Fibroblast of lung (primary cell): ENCODE measurements around the gene PHF21A. TPM values are rescaled to one million over a fixed set of nuclear protein-coding genes. Genes with fewer than 3 reads are reported as not detected.

Source experiments
- DNase-seq, 2 donors: peaks; one replicate each; pipeline versions ENCODE4 v3.0.0 to v3.0.0-alpha.2; 2010; ENCODE audit warnings: low read depth in 2 of 2
- H2AFZ ChIP-seq: 2 replicates; pipeline ENCODE4 v1.5.1; 2012; ENCODE audit warnings: low read length, control low read depth, inconsistent platforms
- H3K27ac ChIP-seq: 2 replicates; pipeline ENCODE4 v1.5.1; 2011; ENCODE audit warnings: low read length, control low read depth; ENCODE audit not compliant: insufficient read depth
- H3K27me3 ChIP-seq: 2 replicates; pipeline ENCODE4 v1.5.1; 2011; ENCODE audit warnings: mild to moderate bottlenecking, low read length; ENCODE audit not compliant: control insufficient read depth, insufficient read depth
- H3K36me3 ChIP-seq: 2 replicates; pipeline ENCODE4 v1.5.1; 2011; ENCODE audit warnings: low read length; ENCODE audit not compliant: control insufficient read depth, insufficient read depth
- H3K4me1 ChIP-seq: 2 replicates; pipeline ENCODE4 v1.5.1; 2011; ENCODE audit warnings: low read length; ENCODE audit not compliant: control insufficient read depth, insufficient read depth; ENCODE audit errors: extremely low read depth
- H3K4me2 ChIP-seq: 2 replicates; pipeline ENCODE4 v1.5.1; 2011; ENCODE audit warnings: low read length, control low read depth; ENCODE audit not compliant: insufficient read depth; ENCODE audit errors: extremely low read depth
- H3K4me3 ChIP-seq, 4 experiments: fragments of 200-600 bp in 1 of 4; sonication (generic) in 1 of 4; replicated peaks in 1 of 4; 2 replicates each; pipeline ENCODE4 v1.5.1; 2011 to 2016; ENCODE audit warnings: low read length in 4 of 4, low read depth in 3 of 4, mild to moderate bottlenecking in 3 of 4, control low read depth in 2 of 4, inconsistent platforms in 1 of 4, mixed read lengths in 1 of 4; ENCODE audit not compliant: insufficient read depth in 1 of 4; ENCODE audit errors: control extremely low read depth in 1 of 4
- H3K79me2 ChIP-seq: 2 replicates; pipeline ENCODE4 v1.5.1; 2012; ENCODE audit warnings: mild to moderate bottlenecking, low read length, inconsistent platforms; ENCODE audit not compliant: control insufficient read depth, insufficient read depth
- H3K9ac ChIP-seq: 2 replicates; pipeline ENCODE4 v1.5.1; 2011; ENCODE audit warnings: mild to moderate bottlenecking, low read length, control low read depth; ENCODE audit not compliant: insufficient read depth
- H3K9me3 ChIP-seq: 2 replicates; pipeline ENCODE4 v1.5.1; 2012; ENCODE audit warnings: low read depth, low read length; ENCODE audit not compliant: control insufficient read depth, insufficient read depth
- H4K20me1 ChIP-seq: 2 replicates; pipeline ENCODE4 v1.5.1; 2011; ENCODE audit warnings: low read length; ENCODE audit not compliant: control insufficient read depth, insufficient read depth; ENCODE audit errors: extremely low read depth
- EZH2 ChIP-seq: IDR thresholded peaks from 2 replicates; pipeline ENCODE4 v1.5.1; 2012; ENCODE audit warnings: low read length, control low read depth, mild to moderate bottlenecking; ENCODE audit errors: missing control alignments
- polyA plus RNA-seq, 2 donors: library from polyadenylated mRNA; depleted of rRNA in 1 of 2; stranded (reverse) in 1 of 2; unstranded in 1 of 2; fragments of >200 nt; gene quantifications; 2 replicates each; pipeline ENCODE4 v1.2.1, GENCODE V29; 2011 to 2012; ENCODE audit warnings: missing spikeins in 1 of 2
- total RNA-seq: library from RNA; depleted of rRNA; stranded (reverse); fragments of >200 nt; gene quantifications from 2 replicates; pipeline ENCODE4 v1.2.1, GENCODE V29; 2014
- TF ChIP-seq, protein P1 (sequence below), 2 donors: IDR thresholded peaks in 1 of 2; conservative IDR thresholded peaks in 1 of 2; 1 replicate in 1 of 2; 2 replicates in 1 of 2; pipeline ENCODE4 v1.5.1; 2011 to 2012; ENCODE audit warnings: low read length in 2 of 2, control low read depth in 1 of 2, inconsistent platforms in 1 of 2, low read depth in 1 of 2, mild to moderate bottlenecking in 1 of 2

The PHF21A gene
- total and polyA plus RNA-seq, 2 donors (not counting 1 experiment from before 2014, with no cell fraction given) = 18.5 to 21.0 TPM

DNA sequence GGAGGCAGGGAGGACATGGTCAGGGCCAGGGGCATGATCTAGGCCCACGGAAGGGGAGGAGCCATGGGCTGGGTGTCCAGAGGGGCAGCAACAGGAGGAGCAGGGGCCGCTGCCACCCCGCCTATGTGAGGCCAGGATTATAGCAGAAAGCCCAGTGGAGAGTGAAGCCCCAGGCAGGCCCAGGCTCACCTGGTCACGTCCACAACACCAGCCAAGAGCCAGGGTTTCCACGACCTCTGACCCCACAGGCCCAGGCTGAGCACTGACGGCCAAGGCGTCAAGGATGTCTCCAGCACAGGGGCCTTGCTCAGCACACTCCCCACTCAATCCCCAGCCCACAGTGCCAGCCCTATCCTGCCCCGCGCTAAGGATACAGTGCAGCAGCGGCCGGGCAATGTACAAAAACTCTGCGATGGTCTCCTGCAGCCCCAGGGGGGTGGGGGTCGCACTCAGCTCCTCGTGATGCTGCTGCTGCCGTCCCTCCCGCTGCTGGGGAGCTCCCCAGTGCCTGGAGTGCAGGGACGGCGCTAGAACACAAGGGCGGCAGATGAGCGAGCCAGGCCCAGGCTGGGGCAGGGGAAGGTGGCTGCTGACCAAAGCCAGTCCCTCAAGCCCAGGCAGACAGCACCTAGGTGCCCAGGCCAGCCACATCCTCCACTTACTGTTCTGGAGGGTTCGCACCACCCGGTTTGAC lies 207.2 kb downstream of the PHF21A start:
- peaks cover 25% of the 10 kb centered on the region for H3K36me3 ChIP-seq

DNA sequence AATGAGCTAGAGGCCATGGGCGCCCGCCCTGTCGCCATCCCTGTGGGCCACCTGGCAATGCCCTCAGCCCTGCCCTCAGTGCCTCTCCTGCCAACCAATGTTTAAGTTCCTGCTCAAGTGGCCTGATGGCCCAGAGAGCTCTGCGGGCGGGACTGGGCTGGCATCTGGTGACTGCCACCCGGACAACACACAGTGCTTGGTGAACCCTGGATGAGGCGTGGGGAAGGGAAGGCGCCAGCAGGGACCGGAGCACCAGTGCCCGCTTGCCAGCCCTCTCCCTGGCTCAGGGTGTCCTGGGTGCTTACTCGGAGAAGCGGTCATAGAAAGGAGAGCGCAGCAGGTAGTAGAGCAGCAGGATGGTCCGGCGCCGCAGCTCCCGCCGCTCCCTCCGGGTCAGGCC lies 207.7 kb downstream of the PHF21A start:
- Histone ChIP-seq H4K20me1 (no peaks in the 10 kb centered on the region), H3K4me1 (peaks cover 2% of the 10 kb centered on the region), H3K27ac (no peak overlapping the region), H3K9me3 (no peaks in the 10 kb centered on the region), H3K4me2 (no peak overlapping the region), H3K79me2 (peaks cover 18% of the 10 kb centered on the region), H3K36me3 (peaks cover 25% of the 10 kb centered on the region), H3K4me3 (no peak overlapping the region), H2AFZ (no peak overlapping the region), H3K27me3 (no peaks in the 10 kb centered on the region), H3K9ac (no peak overlapping the region)
- TF ChIP-seq EZH2 = no peak
- TF ChIP-seq, protein P1, sequence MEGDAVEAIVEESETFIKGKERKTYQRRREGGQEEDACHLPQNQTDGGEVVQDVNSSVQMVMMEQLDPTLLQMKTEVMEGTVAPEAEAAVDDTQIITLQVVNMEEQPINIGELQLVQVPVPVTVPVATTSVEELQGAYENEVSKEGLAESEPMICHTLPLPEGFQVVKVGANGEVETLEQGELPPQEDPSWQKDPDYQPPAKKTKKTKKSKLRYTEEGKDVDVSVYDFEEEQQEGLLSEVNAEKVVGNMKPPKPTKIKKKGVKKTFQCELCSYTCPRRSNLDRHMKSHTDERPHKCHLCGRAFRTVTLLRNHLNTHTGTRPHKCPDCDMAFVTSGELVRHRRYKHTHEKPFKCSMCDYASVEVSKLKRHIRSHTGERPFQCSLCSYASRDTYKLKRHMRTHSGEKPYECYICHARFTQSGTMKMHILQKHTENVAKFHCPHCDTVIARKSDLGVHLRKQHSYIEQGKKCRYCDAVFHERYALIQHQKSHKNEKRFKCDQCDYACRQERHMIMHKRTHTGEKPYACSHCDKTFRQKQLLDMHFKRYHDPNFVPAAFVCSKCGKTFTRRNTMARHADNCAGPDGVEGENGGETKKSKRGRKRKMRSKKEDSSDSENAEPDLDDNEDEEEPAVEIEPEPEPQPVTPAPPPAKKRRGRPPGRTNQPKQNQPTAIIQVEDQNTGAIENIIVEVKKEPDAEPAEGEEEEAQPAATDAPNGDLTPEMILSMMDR (conservative IDR thresholded peaks at IDR 0.05 in 1 of 2, IDR thresholded peaks at IDR 0.05 in 1 of 2; ENCODE audit: low read depth in 1 of 2, low read length in 2 of 2) = no peak
- no peak for DNase-seq

More for the DNA sequence above, 207.2 kb downstream of the PHF21A start:
- no peaks in the 10 kb centered on the region for H4K20me1 ChIP-seq
- TF ChIP-seq, protein P1 (conservative IDR thresholded peaks at IDR 0.05 in 1 of 2, IDR thresholded peaks at IDR 0.05 in 1 of 2; ENCODE audit: low read depth in 1 of 2, low read length in 2 of 2) = no peak
- no peak for TF ChIP-seq EZH2
- H3K4me1 ChIP-seq = peaks cover 2% of the 10 kb centered on the region
- DNase-seq = no peak
- H2AFZ ChIP-seq = no peak overlapping the region
- H3K27ac ChIP-seq = no peak overlapping the region
- peaks cover 18% of the 10 kb centered on the region for H3K79me2 ChIP-seq
- H3K9ac ChIP-seq = no peak overlapping the region
- H3K4me3 ChIP-seq = no peak overlapping the region
- no peak overlapping the region for H3K4me2 ChIP-seq
- no peaks in the 10 kb centered on the region for H3K27me3 ChIP-seq
- H3K9me3 ChIP-seq = no peaks in the 10 kb centered on the region

DNA sequence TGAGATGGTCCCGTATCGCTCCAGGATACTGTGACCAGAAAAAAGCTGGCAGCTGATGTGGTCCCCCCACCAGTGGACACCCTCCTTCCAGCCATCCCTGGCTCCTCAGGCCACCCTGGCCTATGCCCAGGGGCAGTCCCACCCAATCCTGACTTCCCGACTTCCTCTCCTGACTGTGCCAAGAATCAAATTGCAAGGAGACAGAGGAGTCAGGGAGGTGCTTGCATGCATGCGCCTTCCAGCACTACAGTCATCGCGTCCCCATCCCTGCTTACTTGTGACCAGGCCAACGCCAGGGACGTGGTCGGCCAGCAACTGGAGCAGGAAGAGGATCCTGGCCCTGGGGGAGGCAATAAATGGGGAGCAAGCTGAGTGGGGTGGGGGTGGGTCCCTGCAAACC lies 210.6 kb downstream of the PHF21A start:
- Histone ChIP-seq H3K4me2 (no peak overlapping the region), H2AFZ (no peak overlapping the region), H3K27ac (no peak overlapping the region), H3K36me3 (peaks cover 25% of the 10 kb centered on the region), H3K4me3 (no peak overlapping the region), H3K27me3 (no peaks in the 10 kb centered on the region), H3K4me1 (no peaks in the 10 kb centered on the region), H3K79me2 (peaks cover 2% of the 10 kb centered on the region), H3K9ac (no peak overlapping the region), H4K20me1 (no peaks in the 10 kb centered on the region), H3K9me3 (no peaks in the 10 kb centered on the region)
- DNase-seq = no peak
- TF ChIP-seq, protein P1 (conservative IDR thresholded peaks at IDR 0.05 in 1 of 2, IDR thresholded peaks at IDR 0.05 in 1 of 2; ENCODE audit: low read depth in 1 of 2, low read length in 2 of 2) = no peak
- TF ChIP-seq EZH2 = no peak
